ENCODE data around the gene ATG16L2. TPM values are rescaled to one million over a fixed set of nuclear protein-coding genes. Genes with fewer than 3 reads are reported as not detected.

Gene ATG16L2
- total RNA-seq, 1 donor from 2014 or later: 9.6 TPM

DNA sequence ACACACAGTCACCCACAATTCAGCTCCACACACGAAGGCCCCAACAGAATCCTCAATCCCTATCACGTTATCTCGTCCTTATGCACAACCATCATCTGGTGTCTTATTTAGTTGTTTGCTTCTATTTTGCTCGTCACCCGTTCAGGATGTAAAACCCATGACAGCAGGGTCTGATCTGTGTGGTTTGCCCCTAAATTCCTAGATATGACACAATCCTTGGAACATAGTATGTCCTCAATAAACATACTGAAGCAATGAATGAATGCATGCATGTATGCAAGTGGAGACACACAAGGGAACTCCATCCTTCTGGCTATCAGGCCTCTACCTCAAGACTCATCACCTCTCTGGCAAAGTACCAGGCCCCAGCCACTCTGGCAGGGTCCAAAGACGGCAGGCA, 40.5 kb upstream of the ATG16L2 start:
- H3K27ac ChIP-seq (ENCODE audit: low read depth, low read length): peak overlapping the region; percentile 77
- Mint-ChIP-seq H3K27me3 (ENCODE audit: low read depth, unreplicated experiment) (peaks cover 2% of the 10 kb centered on the region), H3K9me3 (ENCODE audit: unreplicated experiment) (no peaks in the 10 kb centered on the region), H3K4me3 (ENCODE audit: unreplicated experiment) (peak overlapping the region; percentile 40), H3K4me1 (ENCODE audit: low read depth, unreplicated experiment) (peaks cover 34% of the 10 kb centered on the region), H3K27ac (ENCODE audit: unreplicated experiment) (peak overlapping the region; percentile 94), H3K36me3 (ENCODE audit: low read depth, unreplicated experiment) (peaks cover 5% of the 10 kb centered on the region)
- no peaks in the 10 kb centered on the region for H4K20me1 ChIP-seq (ENCODE audit: insufficient read depth, low read length)
- H2AFZ ChIP-seq (ENCODE audit: low read depth, low read length): peak overlapping the region; percentile 8
- no peaks in the 10 kb centered on the region for H3K9me3 ChIP-seq (ENCODE audit: insufficient read depth, low read depth, low read length)
- H3K4me1 ChIP-seq (ENCODE audit: insufficient read depth, low read length): peaks cover 30% of the 10 kb centered on the region
- H3K9ac ChIP-seq (ENCODE audit: low read length): peak overlapping the region; percentile 63
- TF ChIP-seq, protein P1, sequence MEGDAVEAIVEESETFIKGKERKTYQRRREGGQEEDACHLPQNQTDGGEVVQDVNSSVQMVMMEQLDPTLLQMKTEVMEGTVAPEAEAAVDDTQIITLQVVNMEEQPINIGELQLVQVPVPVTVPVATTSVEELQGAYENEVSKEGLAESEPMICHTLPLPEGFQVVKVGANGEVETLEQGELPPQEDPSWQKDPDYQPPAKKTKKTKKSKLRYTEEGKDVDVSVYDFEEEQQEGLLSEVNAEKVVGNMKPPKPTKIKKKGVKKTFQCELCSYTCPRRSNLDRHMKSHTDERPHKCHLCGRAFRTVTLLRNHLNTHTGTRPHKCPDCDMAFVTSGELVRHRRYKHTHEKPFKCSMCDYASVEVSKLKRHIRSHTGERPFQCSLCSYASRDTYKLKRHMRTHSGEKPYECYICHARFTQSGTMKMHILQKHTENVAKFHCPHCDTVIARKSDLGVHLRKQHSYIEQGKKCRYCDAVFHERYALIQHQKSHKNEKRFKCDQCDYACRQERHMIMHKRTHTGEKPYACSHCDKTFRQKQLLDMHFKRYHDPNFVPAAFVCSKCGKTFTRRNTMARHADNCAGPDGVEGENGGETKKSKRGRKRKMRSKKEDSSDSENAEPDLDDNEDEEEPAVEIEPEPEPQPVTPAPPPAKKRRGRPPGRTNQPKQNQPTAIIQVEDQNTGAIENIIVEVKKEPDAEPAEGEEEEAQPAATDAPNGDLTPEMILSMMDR (IDR thresholded peaks at IDR 0.05; ENCODE audit: insufficient read depth, low read depth, low read length): no peak
- TF ChIP-seq EZH2 (IDR thresholded peaks at IDR 0.05; ENCODE audit: insufficient read depth, low read length): no peak
- no peaks in the 10 kb centered on the region for H3K36me3 ChIP-seq (ENCODE audit: insufficient read depth, low read length)
- DNase-seq (ENCODE audit: low read depth) (peak; percentile 27), FAIRE-seq (no peak)
- no peaks in the 10 kb centered on the region for H3K27me3 ChIP-seq (ENCODE audit: insufficient read depth, low read length)
- peak overlapping the region; percentile 63 for H3K4me2 ChIP-seq (ENCODE audit: low read length)
- H3K4me3 ChIP-seq (ENCODE audit: insufficient read depth, low read depth, low read length): no peak overlapping the region
- H3K79me2 ChIP-seq (ENCODE audit: insufficient read depth, low read length): no peaks in the 10 kb centered on the region

DNA sequence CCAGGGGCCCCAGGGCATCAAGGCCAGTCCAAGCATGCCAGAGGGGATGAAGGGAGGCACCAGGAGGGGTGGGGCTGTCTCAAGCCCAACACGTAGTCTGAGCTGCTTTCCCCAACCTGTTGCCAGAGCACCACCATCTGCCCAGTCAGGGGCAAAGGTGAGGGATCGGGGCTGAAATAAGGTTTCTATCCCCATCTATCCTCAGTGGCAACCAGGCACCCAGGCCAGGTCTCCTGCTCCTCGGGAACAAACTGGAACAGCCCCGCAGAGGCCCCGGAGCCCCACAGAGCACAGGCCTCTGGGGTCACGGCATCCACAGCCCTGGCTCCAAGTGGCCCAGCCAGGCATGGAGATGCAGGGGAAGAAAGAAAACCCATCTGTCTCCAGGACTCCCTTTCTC, 39.7 kb upstream of the ATG16L2 start:
- peaks cover 30% of the 10 kb centered on the region for H3K4me1 ChIP-seq (ENCODE audit: insufficient read depth, low read length)

More for the DNA sequence above, 39.7 kb upstream of the ATG16L2 start:
- Histone ChIP-seq H3K27me3 (ENCODE audit: insufficient read depth, low read length) (no peaks in the 10 kb centered on the region), H3K4me2 (ENCODE audit: low read length) (no peak overlapping the region), H4K20me1 (ENCODE audit: insufficient read depth, low read length) (no peaks in the 10 kb centered on the region), H2AFZ (ENCODE audit: low read depth, low read length) (no peak overlapping the region), H3K27ac (ENCODE audit: low read depth, low read length) (no peak overlapping the region), H3K9ac (ENCODE audit: low read length) (no peak overlapping the region), H3K4me3 (ENCODE audit: insufficient read depth, low read depth, low read length) (no peak overlapping the region), H3K9me3 (ENCODE audit: insufficient read depth, low read depth, low read length) (no peaks in the 10 kb centered on the region), H3K79me2 (ENCODE audit: insufficient read depth, low read length) (no peaks in the 10 kb centered on the region), H3K36me3 (ENCODE audit: insufficient read depth, low read length) (no peaks in the 10 kb centered on the region)
- Mint-ChIP-seq H3K4me3 (ENCODE audit: unreplicated experiment) (no peak overlapping the region), H3K27me3 (ENCODE audit: low read depth, unreplicated experiment) (peaks cover 4% of the 10 kb centered on the region), H3K9me3 (ENCODE audit: unreplicated experiment) (no peaks in the 10 kb centered on the region), H3K4me1 (ENCODE audit: low read depth, unreplicated experiment) (peaks cover 34% of the 10 kb centered on the region), H3K36me3 (ENCODE audit: low read depth, unreplicated experiment) (peaks cover 8% of the 10 kb centered on the region), H3K27ac (ENCODE audit: unreplicated experiment) (no peak overlapping the region)
- TF ChIP-seq, protein P1 (IDR thresholded peaks at IDR 0.05; ENCODE audit: insufficient read depth, low read depth, low read length): no peak
- TF ChIP-seq EZH2 (IDR thresholded peaks at IDR 0.05; ENCODE audit: insufficient read depth, low read length): no peak
- no peak for FAIRE-seq
- DNase-seq (ENCODE audit: low read depth): no peak

Measured in astrocyte (in vitro differentiated cells and primary cell).